HG03095 (cell line): Measurements from ENCODE around the gene KCNE5.
"Not testable (repeated sequence)": the region's sequence is repeated elsewhere in the genome, so short reads cannot be mapped to it uniquely, and the experiment has no call there.

Experiments used
- ATAC-seq: cut with Tn5 transposase; IDR thresholded peaks from one replicate; pipeline ENCODE4 v1.9.1; 2021; ENCODE audit warnings: moderate library complexity; ENCODE audit not compliant: unreplicated experiment

KCNE5 gene

DNA sequence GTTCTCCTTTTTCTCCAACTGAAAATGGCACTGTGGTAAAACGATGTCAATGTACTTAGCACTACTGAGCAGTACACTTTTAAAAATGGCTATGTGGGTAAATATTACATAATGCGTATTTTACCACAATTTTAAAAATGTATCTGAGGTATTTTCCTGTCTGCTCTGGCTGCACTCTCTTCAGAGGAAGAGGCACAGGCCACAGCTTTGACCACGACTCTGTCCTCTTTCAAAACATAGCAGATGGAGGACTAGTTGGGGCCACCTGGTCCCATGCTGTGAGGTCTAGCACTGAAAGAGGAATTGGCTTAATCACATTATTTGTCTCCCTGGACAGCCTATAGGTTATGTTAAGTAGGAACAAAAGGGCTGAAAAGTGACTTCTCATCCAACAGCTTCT lies 5.2 kb downstream of the KCNE5 start:
- ATAC-seq, result no peak

GRCh38 chrX:109614951-109615350 lies 10.0 kb downstream of the KCNE5 start:
- no peak for ATAC-seq

DNA sequence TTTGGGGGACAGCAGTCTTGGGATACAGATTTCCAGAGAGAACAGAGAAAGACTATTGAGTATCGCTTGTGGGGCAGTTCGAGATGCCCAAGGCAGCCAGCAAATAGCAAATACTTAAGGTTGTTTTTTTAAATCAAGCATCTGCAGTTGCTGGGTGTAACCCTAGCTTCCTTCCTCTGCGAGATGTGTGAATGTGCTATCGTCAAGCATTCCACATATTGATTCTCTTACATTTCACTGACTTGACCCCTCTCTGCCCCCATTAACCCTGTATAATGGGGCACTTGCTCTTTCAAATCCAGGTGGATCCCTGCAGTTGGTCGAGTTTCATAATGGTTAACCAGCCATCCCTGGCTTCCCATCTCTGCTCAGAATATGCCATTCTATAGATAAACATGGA lies 23.5 kb downstream of the KCNE5 start:
- ATAC-seq, result no peak

- no peak for ATAC-seq
Observed at GRCh38 chrX:109600237-109600651, 24.7 kb downstream of the KCNE5 start.

GRCh38 chrX:109596015-109596414 lies 29.0 kb downstream of the KCNE5 start:
- no peak for ATAC-seq

DNA sequence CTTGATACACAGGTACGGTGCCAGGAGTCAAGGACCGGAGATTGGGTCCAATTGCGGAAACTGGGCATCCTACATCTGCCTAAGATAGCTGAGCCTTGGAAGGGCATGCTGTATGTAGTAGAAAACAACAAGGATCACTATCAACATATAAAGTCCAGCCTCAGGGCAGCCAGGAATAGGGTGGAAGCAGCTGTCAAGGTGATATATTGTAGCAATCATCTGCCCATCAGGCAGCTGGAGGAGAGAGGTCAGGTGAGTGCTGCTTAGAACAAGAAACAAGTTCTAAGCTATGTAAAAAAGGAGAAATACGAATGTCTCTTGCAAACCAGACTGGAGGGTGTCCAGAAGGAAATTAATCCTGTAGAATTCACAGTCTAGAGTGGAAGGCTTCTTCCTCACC lies 34.8 kb downstream of the KCNE5 start:
- no peak for ATAC-seq

- ATAC-seq, result no peak
Observed at GRCh38 chrX:109585488-109585887, 39.5 kb downstream of the KCNE5 start.

DNA sequence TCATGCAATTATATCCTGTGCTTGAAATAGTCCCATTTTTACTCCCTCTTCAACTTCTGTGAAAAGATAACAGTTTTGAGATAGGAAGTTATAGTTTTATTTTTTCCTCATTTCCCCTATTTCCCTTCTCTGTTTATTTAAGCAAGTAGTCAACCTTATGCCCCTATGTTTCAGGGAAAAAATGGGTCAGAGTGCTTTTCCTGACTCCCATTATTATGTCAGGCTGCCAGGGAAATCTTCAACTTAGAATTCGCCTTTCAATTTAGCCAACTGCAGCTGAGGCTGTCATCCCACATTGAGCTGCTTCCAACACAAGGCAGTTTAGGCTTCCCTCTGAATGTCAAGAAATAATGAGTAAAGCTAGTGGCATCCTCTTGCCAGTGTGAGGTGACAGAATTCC lies 46.1 kb downstream of the KCNE5 start:
- no peak for ATAC-seq

DNA sequence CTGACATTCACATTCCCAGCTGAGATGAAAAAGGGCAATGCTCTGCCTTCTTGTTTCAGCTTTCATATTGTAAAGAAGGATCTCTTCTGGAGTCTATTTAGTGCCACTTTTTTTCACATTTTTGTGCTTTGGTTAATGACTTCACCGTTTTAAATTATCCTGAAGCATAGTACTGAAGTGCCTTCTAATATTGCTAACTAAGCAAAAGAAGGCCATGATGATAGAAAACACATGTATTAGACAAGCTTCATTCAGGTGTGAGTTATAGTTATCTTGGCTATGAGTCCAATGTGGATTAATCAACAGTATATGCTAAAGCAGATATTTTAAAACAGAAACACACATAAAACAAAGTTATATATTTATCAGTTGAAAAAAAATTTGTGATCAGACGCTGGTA lies 47.9 kb downstream of the KCNE5 start:
- no peak for ATAC-seq

DNA sequence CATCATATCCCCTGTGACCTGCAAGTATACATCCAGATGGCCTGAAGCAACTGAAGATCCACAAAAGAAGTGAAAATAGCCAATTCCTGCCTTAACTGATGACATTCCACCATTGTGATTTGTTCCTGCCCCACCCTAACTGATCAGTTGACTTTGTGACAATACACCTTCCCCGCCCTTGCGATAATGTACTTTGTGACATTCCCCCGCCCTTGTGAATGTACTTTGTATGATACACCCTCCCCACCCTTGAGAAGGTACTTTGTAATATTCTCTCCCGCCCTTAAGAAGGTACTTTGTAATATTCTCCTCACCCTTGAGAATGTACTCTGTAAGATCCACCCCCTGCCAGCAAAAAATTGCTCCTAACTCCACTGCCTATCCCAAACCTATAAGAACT lies 48.9 kb downstream of the KCNE5 start:
- not testable (repeated sequence) for ATAC-seq
